A549 treated with DMSO at 1 μM for 4 hours (cell line): ENCODE data around the gene HBEGF. TPM values are rescaled to one million over a fixed set of nuclear protein-coding genes. Genes with fewer than 3 reads are reported as not detected.

Source experiments
- total RNA-seq: library from RNA; stranded (reverse); fragments of 200-300 nt; extraction: Qiagen RNA extraction; gene quantifications from 5 replicates; pipeline ENCODE4 v1.2.3, GENCODE V29; 2022; ENCODE audit warnings: low read depth

The HBEGF gene
- 6.8 to 10.4 TPM (median 8.0 TPM) in 5 replicates for total RNA-seq

DNA sequence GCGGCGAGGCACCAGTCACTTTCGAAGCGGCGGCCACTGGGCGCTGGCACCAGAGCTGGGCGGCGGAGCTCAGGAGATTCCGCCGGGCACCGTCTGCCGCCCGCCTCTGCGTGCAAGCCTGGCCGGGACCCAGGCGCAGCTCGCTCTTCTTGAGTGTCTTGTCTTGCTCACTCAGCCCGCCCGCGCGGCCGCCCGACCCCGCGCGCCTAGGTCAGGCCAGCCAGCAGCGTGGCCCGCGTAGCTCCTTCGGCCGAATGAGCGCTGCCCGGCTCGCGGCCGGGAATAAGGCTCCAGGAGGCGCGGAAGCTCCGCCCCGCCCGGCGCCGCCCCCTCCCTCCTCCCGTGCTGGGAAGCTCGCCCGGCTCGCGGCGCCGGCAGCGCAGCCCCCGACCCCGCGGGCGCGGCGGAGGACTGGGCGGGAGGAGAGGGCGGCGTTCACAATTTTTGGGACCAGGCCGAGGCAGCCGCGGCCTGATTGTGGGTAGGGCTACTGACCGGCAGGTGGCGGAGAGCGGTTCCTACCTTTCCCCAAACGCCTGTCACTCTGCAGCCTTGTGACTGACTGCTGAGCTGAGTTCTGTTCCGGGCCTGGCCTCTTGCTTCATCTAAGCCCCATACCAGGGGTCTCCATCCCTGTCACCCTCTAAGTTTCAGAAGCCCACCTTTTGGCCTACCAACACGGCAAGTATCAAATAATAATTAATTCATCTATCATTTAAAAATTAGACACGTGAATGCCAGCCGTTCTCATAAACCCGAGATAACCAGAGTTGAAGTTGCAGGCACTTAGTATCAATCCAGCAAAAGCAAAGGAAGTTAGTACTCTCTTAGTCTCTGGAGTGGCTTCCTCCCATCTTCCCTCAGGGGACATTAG, at the start of gene HBEGF:
Gene HBEGF, minus strand, starts transcription at position 256 of the 874 bp plus-strand sequence. CDS start 275 bp downstream, outside the sequence.

DNA sequence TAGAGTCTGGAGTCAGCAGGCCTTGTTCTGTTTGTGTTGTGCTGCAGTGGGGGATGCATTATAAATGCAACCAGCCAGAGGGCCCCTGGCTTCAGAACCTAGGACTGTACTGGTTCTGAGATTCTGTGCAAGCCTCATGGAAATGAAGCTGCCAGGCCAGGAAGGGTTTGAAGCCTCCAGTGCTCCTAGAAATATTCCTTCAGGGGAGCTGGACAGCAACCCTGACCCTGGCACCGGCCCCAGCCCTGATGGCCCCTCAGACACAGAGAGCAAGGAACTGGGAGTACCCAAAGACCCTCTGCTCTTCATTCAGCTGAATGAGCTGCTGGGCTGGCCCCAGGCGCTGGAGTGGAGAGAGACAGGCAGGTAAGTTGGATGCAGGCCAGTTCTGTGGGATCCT, 13.7 kb upstream of the HBEGF start, which contains the start of gene SLC4A9:
Gene SLC4A9, plus strand, starts transcription at position 94 of the 400 bp plus-strand sequence. Its CDS starts 43 bp downstream, at position 137.

GRCh38 chr5:140302786-140303639, 43.4 kb downstream of the HBEGF start, which contains the start of gene PFDN1:
Gene PFDN1 (minus strand): TSS chr5:140303101. CDS start chr5:140303073, 28 bp downstream.

Other genes starting within 250 kb of the HBEGF start
- gene PURA, start 232.5 kb downstream of the HBEGF start, total RNA-seq, result 4.0 to 7.6 TPM (median 6.1 TPM) in 5 replicates
- 0.92 to 1.2 TPM (median 1.2 TPM) in 5 replicates for gene IGIP, start 220.7 kb downstream of the HBEGF start, total RNA-seq
- 143 to 272 TPM (median 158 TPM) in 5 replicates for gene CYSTM1, start 171.4 kb downstream of the HBEGF start, total RNA-seq
- 90.6 to 107 TPM (median 92.9 TPM) in 5 replicates for gene PFDN1, start 43.5 kb downstream of the HBEGF start, total RNA-seq
- not detected in 5 replicates for gene SLC4A9, start 13.6 kb upstream of the HBEGF start, total RNA-seq
- 50.2 to 59.9 TPM (median 54.6 TPM) in 5 replicates for gene ANKHD1, start 55.2 kb upstream of the HBEGF start, total RNA-seq
- 2.1 to 2.9 TPM (median 2.6 TPM) in 5 replicates for gene EIF4EBP3, start 201.1 kb upstream of the HBEGF start, total RNA-seq
- 39.3 to 50.7 TPM (median 47.3 TPM) in 5 replicates for gene SRA1, start 210.9 kb upstream of the HBEGF start, total RNA-seq
- gene APBB3, start 218.0 kb upstream of the HBEGF start, total RNA-seq, result 3.9 to 7.5 TPM (median 7.1 TPM) in 5 replicates
- gene SLC35A4, start 218.2 kb upstream of the HBEGF start, total RNA-seq, result 78.4 to 87.3 TPM (median 80.6 TPM) in 5 replicates